Measurements from ENCODE around the gene TMEM200B. TPM values are rescaled to one million over a fixed set of nuclear protein-coding genes. Genes with fewer than 3 reads are reported as not detected.

The TMEM200B gene
- total RNA-seq, 3 donors from 2014 or later, result 0.90 to 33.9 (median 3.9) TPM

DNA sequence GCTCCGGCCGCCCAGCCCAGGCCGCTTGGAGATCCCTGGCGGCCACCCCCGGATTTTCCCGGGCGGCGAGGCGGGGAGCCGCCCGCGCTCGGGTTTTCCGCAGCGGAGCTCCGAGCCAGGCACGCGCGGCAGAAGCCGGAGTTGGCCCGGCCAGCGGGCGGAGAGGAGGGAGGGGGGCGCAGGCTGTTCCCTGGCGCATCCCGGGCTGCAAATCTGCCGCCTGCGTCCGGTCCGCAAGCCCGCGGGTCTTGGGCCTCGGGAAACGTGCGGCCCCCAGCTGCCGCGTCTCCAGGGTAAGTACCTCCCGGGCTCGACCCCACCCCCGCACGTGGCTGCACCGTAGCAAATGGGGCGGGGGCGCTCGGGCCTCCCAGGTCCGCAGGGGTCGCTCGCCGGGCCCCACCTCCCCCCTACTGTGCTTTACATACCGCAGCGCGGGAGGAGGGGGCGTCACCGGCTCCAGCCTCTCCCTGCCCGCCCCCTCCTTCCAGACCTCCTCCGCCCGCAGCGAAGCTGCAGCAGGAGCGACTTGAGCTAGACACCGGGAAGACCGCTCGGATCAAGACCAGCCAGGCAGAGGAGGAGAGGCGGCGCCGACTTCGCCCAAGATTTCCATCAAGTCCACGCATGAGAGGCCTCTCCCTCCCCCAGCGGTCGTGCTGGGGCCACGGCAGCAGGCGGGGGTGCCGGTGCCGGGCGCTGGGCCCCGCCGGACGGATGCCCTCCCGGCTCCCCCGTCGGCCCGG is 1.6 kb downstream of the TMEM200B start:
- Histone ChIP-seq H3K4me3 (no peak overlapping the region), H3K4me1 (ENCODE audit: low read depth) (peaks cover 34% of the 10 kb centered on the region), H3K9me3 (no peaks in the 10 kb centered on the region), H3K36me3 (ENCODE audit: low read depth) (no peaks in the 10 kb centered on the region)
- DNase-seq (peak in 2 of 3 donors; percentile 16 to 45), ATAC-seq (peak; percentile 6)
- intact Hi-C loops (cut with DNase I, micrococcal nuclease), result loop anchor here in 1 of 2 donors (10.0 kb wide), 1 partner anchor 53 kb away; no protein-coding TSS in a partner anchor
- TF ChIP-seq, protein P1, sequence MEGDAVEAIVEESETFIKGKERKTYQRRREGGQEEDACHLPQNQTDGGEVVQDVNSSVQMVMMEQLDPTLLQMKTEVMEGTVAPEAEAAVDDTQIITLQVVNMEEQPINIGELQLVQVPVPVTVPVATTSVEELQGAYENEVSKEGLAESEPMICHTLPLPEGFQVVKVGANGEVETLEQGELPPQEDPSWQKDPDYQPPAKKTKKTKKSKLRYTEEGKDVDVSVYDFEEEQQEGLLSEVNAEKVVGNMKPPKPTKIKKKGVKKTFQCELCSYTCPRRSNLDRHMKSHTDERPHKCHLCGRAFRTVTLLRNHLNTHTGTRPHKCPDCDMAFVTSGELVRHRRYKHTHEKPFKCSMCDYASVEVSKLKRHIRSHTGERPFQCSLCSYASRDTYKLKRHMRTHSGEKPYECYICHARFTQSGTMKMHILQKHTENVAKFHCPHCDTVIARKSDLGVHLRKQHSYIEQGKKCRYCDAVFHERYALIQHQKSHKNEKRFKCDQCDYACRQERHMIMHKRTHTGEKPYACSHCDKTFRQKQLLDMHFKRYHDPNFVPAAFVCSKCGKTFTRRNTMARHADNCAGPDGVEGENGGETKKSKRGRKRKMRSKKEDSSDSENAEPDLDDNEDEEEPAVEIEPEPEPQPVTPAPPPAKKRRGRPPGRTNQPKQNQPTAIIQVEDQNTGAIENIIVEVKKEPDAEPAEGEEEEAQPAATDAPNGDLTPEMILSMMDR (IDR thresholded peaks at IDR 0.05), result no peak

DNA sequence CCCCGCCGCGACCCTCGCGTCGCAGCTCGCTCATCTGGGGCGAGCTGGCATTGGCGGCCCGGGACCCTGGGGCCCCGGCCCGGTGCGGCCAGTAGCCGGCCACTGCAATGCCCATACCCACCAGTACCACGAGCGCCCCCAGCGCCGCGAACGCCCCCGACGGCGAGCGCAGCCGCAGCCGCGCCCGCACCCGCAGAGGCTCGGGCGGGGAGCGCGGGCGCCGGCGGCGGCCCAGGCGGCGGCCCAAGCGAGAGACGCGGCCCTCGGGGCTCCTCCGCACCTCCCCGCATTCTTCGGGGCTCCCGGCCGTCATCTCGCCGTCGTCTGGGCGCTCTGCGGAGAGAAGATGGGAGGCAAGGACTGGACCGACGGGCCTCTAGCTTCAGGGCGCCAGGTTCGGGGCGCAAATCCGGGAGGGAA is 2.2 kb downstream of the TMEM200B start:
- H3K36me3 ChIP-seq (ENCODE audit: low read depth), result no peaks in the 10 kb centered on the region
- H3K4me3 ChIP-seq, result no peak overlapping the region
- H3K9me3 ChIP-seq, result no peaks in the 10 kb centered on the region
- H3K4me1 ChIP-seq (ENCODE audit: low read depth), result peaks cover 34% of the 10 kb centered on the region
- TF ChIP-seq, protein P1 (IDR thresholded peaks at IDR 0.05), result peak; percentile 1
- ATAC-seq (no peak), DNase-seq (no peak)
- intact Hi-C loops (cut with DNase I, micrococcal nuclease), result loop anchor here in 1 of 2 donors (10.0 kb wide), 1 partner anchor 53 kb away; no protein-coding TSS in a partner anchor

- H3K9me3 ChIP-seq, result no peaks in the 10 kb centered on the region
- H3K4me3 ChIP-seq, result no peak overlapping the region
- H3K4me1 ChIP-seq (ENCODE audit: low read depth), result peaks cover 34% of the 10 kb centered on the region
- ATAC-seq (peak; percentile 69), DNase-seq (peak; percentile 66 to 75 (median 67))
- no peaks in the 10 kb centered on the region for H3K36me3 ChIP-seq (ENCODE audit: low read depth)
- TF ChIP-seq, protein P1 (IDR thresholded peaks at IDR 0.05), result peak; percentile 45
- intact Hi-C loops (cut with DNase I, micrococcal nuclease), result loop anchor here in 1 of 2 donors (10.0 kb wide), 1 partner anchor 54 kb away; no protein-coding TSS in a partner anchor
These were observed 2.7 kb downstream of the TMEM200B start for GRCh38 chr1:29120947-29121485.

DNA sequence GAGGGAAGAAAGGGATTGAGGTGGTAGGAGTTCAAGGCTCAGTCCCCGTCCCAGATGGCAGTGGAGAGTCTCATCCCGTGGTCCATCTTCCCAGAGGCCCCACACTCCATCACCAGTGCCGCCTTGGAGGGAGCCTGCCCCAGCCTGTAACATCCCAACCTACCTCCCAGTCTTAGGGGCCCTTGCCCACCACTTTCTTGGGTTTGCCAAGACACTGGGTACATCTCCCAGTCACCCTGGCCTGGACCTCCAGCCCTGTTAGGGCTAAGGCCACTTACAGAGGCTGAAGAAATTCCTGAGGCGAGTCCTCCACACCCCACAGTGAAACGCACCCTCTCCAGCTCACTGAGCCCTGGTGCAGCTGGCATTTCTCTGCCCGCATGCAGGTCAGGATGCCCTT is 3.3 kb downstream of the TMEM200B start:
- no peak for ATAC-seq
- H3K4me1 ChIP-seq (ENCODE audit: low read depth), result peaks cover 34% of the 10 kb centered on the region
- H3K36me3 ChIP-seq (ENCODE audit: low read depth), result no peaks in the 10 kb centered on the region
- DNase-seq, result no peak
- intact Hi-C loops (cut with DNase I, micrococcal nuclease), result loop anchor here in 1 of 2 donors (10.0 kb wide), 1 partner anchor 54 kb away; no protein-coding TSS in a partner anchor
- no peak overlapping the region for H3K4me3 ChIP-seq
- no peaks in the 10 kb centered on the region for H3K9me3 ChIP-seq
- TF ChIP-seq, protein P1 (IDR thresholded peaks at IDR 0.05), result no peak

- Histone ChIP-seq H3K9me3 (no peaks in the 10 kb centered on the region), H3K4me1 (ENCODE audit: low read depth) (peaks cover 30% of the 10 kb centered on the region), H3K36me3 (ENCODE audit: low read depth) (no peaks in the 10 kb centered on the region), H3K4me3 (no peak overlapping the region)
- TF ChIP-seq, protein P1 (IDR thresholded peaks at IDR 0.05), result no peak
- no peak for DNase-seq
- intact Hi-C loops (cut with DNase I, micrococcal nuclease), result no loop called here
- no peak for ATAC-seq
These were observed 4.4 kb downstream of the TMEM200B start for GRCh38 chr1:29119121-29119929.

Measured in mucosa of descending colon (tissue), 3 donors.